ENCODE results near the gene TSPAN16. TPM values are rescaled to one million over a fixed set of nuclear protein-coding genes. Genes with fewer than 3 reads are reported as not detected.

The TSPAN16 gene
- total and polyA plus RNA-seq, 2 of the 13 experiments (the other 11 are each of a cell fraction or from before 2014, with no cell fraction given), result not detected

GRCh38 chr19:11339254-11340098 is 43.5 kb downstream of the TSPAN16 start, which contains the start of gene RAB3D (continued):
- no peak for TF ChIP-seq RNF219 (CRISPR knock-in tag; IDR thresholded peaks at IDR 0.05)
- TF ChIP-seq KLF11 (CRISPR knock-in tag; IDR thresholded peaks at IDR 0.05), result no peak
- no peak for TF ChIP-seq SUZ12 (IDR thresholded peaks at IDR 0.05; ENCODE audit: low read depth, low read length)
- TF ChIP-seq ZNF691 (CRISPR knock-in tag; IDR thresholded peaks at IDR 0.05; ENCODE audit: borderline replicate concordance, low read depth), result no peak
- no peak for TF ChIP-seq ZNF790 (CRISPR knock-in tag; IDR thresholded peaks at IDR 0.05; ENCODE audit: borderline replicate concordance)
- TF ChIP-seq, protein P1, sequence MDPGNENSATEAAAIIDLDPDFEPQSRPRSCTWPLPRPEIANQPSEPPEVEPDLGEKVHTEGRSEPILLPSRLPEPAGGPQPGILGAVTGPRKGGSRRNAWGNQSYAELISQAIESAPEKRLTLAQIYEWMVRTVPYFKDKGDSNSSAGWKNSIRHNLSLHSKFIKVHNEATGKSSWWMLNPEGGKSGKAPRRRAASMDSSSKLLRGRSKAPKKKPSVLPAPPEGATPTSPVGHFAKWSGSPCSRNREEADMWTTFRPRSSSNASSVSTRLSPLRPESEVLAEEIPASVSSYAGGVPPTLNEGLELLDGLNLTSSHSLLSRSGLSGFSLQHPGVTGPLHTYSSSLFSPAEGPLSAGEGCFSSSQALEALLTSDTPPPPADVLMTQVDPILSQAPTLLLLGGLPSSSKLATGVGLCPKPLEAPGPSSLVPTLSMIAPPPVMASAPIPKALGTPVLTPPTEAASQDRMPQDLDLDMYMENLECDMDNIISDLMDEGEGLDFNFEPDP (CRISPR knock-in tag; conservative IDR thresholded peaks at IDR 0.05), result no peak
- no peak for TF ChIP-seq ZSCAN31 (CRISPR knock-in tag; IDR thresholded peaks at IDR 0.05; ENCODE audit: low read depth)
- TF ChIP-seq, protein P2, sequence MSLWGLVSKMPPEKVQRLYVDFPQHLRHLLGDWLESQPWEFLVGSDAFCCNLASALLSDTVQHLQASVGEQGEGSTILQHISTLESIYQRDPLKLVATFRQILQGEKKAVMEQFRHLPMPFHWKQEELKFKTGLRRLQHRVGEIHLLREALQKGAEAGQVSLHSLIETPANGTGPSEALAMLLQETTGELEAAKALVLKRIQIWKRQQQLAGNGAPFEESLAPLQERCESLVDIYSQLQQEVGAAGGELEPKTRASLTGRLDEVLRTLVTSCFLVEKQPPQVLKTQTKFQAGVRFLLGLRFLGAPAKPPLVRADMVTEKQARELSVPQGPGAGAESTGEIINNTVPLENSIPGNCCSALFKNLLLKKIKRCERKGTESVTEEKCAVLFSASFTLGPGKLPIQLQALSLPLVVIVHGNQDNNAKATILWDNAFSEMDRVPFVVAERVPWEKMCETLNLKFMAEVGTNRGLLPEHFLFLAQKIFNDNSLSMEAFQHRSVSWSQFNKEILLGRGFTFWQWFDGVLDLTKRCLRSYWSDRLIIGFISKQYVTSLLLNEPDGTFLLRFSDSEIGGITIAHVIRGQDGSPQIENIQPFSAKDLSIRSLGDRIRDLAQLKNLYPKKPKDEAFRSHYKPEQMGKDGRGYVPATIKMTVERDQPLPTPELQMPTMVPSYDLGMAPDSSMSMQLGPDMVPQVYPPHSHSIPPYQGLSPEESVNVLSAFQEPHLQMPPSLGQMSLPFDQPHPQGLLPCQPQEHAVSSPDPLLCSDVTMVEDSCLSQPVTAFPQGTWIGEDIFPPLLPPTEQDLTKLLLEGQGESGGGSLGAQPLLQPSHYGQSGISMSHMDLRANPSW (CRISPR knock-in tag; IDR thresholded peaks at IDR 0.05; ENCODE audit: borderline replicate concordance), result no peak
- no peak for TF ChIP-seq CEBPG (CRISPR knock-in tag; IDR thresholded peaks at IDR 0.05)
- no peak for TF ChIP-seq SOX13 (IDR thresholded peaks at IDR 0.05)
- no peak; a peak in 1 of 4 replicates for TF ChIP-seq SOX13 (CRISPR knock-in tag; conservative IDR thresholded peaks at IDR 0.05 in 1 of 2, IDR thresholded peaks at IDR 0.05 in 1 of 2)
- TF ChIP-seq ZNF816 (CRISPR knock-in tag; IDR thresholded peaks at IDR 0.05; ENCODE audit: borderline replicate concordance), result no peak
- TF ChIP-seq BRD4 (CRISPR knock-in tag; IDR thresholded peaks at IDR 0.05), result no peak
- no peak for TF ChIP-seq ZNF552 (CRISPR knock-in tag; IDR thresholded peaks at IDR 0.05; ENCODE audit: borderline replicate concordance)
- TF ChIP-seq ZNF639 (CRISPR knock-in tag; conservative IDR thresholded peaks at IDR 0.05), result no peak
- TF ChIP-seq ZSCAN12 (CRISPR knock-in tag; IDR thresholded peaks at IDR 0.05), result no peak
- TF ChIP-seq CCAR2 (optimal IDR thresholded peaks at IDR 0.05; ENCODE audit: low read depth, low read length), result no peak
- TF ChIP-seq ZNF101 (CRISPR knock-in tag; IDR thresholded peaks at IDR 0.05; ENCODE audit: borderline replicate concordance, low read depth), result no peak
- no peak for TF ChIP-seq ZNF367 (CRISPR knock-in tag; IDR thresholded peaks at IDR 0.05; ENCODE audit: borderline replicate concordance)
- no peak for TF ChIP-seq ZNF589 (CRISPR knock-in tag; conservative IDR thresholded peaks at IDR 0.05)
- TF ChIP-seq ELF3 (CRISPR knock-in tag; IDR thresholded peaks at IDR 0.05), result no peak
- no peak for TF ChIP-seq MIER3 (CRISPR knock-in tag; IDR thresholded peaks at IDR 0.05; ENCODE audit: borderline replicate concordance)
